AG04450 (cell line): Measurements from ENCODE around the gene CRYGN. TPM values are rescaled to one million over a fixed set of nuclear protein-coding genes. Genes with fewer than 3 reads are reported as not detected.
A peak's percentile ranks its signal among the peaks of the same experiment; 100 is the strongest.

Source experiments
- CTCF ChIA-PET: fragments of 300-600, 350-600 bp; formaldehyde crosslinking; extraction: SDS; loops from one replicate; lab custom pipeline; 2022; ENCODE audit warnings: antibody characterized with exemption, inconsistent platforms; lab: Charles Lee
- POLR2A ChIA-PET: fragments of 350-600 bp; formaldehyde crosslinking; extraction: SDS; loops from one replicate; lab custom pipeline; 2021; ENCODE audit warnings: antibody characterized with exemption, inconsistent platforms; lab: Yijun Ruan, JAX
- DNase-seq: peaks from one replicate; pipeline ENCODE4 v3.0.0-alpha.2; 2011; ENCODE audit warnings: low read depth, low spot score
- H3K27ac ChIP-seq: one replicate; pipeline ENCODE4 v1.5.1; 2012; ENCODE audit warnings: low read depth, low read length, control low read depth
- H3K27me3 ChIP-seq: one replicate; pipeline ENCODE4 v1.6.0; 2012; ENCODE audit warnings: low read length; ENCODE audit not compliant: control insufficient read depth, insufficient read depth
- H3K4me3 ChIP-seq: 2 replicates; pipeline ENCODE4 v1.5.1; 2011; ENCODE audit warnings: mild to moderate bottlenecking, low read depth, low read length, control low read depth
- H3K9me3 ChIP-seq: 2 replicates; pipeline ENCODE4 v1.5.1; 2012; ENCODE audit warnings: low read length; ENCODE audit not compliant: control insufficient read depth, insufficient read depth
- CTCF ChIP-seq: IDR thresholded peaks from 2 replicates; pipeline ENCODE4 v1.5.1; 2011; ENCODE audit warnings: low read depth, low read length, control low read depth, inconsistent platforms
- polyA plus RNA-seq: library from polyadenylated mRNA; depleted of rRNA; stranded (reverse); fragments of >200 nt; gene quantifications from 2 replicates; pipeline ENCODE4 v1.2.3, GENCODE V29; 2011

CRYGN gene
- polyA plus RNA-seq, 1 experiment = not detected

DNA sequence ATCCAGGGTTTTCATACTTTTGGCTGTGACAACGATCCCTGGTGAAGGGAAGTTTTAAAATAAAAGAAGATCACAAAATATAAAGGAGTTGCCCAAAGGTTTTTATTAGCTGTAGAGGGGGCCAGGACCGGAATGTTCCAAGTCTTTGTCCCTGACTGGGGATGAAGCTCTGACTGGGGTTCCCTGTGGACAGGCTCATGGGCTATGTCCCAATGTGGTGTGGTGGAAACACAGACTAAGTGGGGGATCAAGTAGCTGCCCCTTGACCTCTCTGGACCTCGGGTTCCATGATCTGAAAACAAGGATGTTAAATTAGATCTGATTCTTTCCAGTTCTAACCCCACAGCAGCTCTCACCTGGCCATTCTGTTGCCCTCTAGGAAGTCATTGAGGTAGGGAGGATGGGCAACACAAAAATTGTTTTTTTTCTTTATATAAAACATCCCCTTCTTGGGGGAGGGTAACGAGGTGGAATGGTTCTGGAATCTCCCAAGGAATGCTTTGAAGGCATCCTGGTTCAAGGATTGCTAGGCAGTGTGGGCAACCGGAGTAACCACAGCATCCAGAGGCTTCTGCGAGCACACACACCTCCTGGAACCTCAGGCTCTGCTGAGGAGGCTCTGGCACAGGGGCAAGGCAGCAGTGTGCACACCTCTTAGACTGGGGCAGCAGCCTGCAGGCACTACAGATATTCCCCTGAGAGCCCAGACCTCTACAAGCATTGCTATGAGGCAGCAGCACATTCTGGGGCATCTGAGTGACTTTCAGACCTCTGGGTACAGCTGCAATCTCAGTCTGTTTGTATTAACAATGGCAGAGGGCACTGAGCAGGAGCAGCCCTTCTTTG, 21.4 kb upstream of the CRYGN start:
- DNase-seq = no peak
- H3K9me3 ChIP-seq = peaks cover 17% of the 10 kb centered on the region
- POLR2A ChIA-PET = interaction anchor here (1.6 kb wide), 1 partner anchor 97 kb away, joined by 5 read pairs; no protein-coding TSS in a partner anchor
- no peak for TF ChIP-seq CTCF
- H3K4me3 ChIP-seq = no peak overlapping the region
- no peak overlapping the region for H3K27ac ChIP-seq
- H3K27me3 ChIP-seq = no peaks in the 10 kb centered on the region
- CTCF ChIA-PET = interaction anchor here (0.9 to 3.7 kb wide), 8 partner anchors 12 to 298 kb away, joined by 3 to 31 read pairs (median 3); no protein-coding TSS in a partner anchor

DNA sequence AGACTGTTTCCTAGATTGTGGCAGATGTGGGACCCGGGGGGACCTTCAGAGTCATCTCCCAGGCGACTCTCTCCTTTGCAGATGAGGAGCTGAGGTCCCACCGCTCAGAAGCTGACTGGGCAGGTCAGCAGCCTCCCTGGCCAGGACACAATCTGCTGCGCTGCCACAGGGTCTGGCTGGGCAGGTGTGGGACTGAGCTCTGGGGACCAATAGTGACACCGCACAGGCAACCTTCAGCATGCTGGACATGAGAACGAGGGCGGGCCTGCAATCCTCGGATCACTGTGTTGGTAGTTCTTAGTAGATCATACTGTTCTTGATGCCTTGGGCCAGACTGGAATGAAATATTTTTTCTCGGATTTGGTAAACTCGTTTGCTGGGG, 20.5 kb upstream of the CRYGN start:
- peak overlapping the region; percentile 86 for H3K27ac ChIP-seq
- H3K4me3 ChIP-seq = peak overlapping the region; percentile 39; the same call in 1 of the 2 replicates
- peaks cover 14% of the 10 kb centered on the region for H3K9me3 ChIP-seq
- no peaks in the 10 kb centered on the region for H3K27me3 ChIP-seq
- POLR2A ChIA-PET = interaction anchor here (0.7 to 1.6 kb wide), 8 partner anchors 12 to 140 kb away, joined by 3 to 13 read pairs (median 4); partner anchors contain the start of gene RHEB
- CTCF ChIA-PET = interaction anchor here (0.9 to 3.7 kb wide), 8 partner anchors 11 to 299 kb away, joined by 3 to 31 read pairs (median 3); no protein-coding TSS in a partner anchor
- DNase-seq = no peak
- no peak for TF ChIP-seq CTCF

DNA sequence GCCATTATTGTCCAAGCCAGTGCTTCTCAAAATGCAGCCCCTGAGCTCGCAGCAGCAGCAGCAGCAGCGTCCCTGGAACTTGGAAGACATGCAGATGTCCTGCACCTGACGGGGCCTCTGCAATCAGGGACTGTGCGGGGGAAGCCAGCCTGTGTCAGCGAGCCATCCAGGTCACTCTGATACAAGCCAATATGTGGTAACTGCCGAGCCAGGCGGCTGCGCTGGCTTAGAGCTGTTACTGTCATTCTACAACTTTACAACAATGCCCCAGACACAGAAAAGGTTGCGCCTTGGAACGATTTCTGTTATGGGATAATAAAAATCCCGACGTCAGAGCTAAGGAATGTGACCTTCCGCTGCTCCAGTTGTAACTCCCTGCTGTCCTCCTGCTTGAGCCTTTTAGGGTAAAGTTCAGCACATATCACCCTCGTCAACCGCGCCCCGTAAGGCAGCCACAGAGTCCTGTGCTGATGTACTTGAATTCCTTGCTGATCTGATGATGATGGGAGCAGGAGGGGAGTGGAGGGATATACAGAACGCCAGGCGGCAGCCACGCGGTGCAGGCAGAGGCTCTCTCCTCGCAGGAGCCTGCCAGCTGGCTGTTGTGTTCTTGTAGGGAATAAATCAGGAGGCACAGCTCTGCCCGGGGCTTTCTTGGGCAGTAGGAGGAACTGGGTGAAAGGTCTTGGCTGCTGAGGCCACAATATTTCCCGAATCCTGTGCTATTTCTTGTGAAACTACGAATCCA, 20.0 kb upstream of the CRYGN start:
- ChIA-PET CTCF (interaction anchor here (0.9 to 3.7 kb wide), 8 partner anchors 10 to 300 kb away, joined by 3 to 31 read pairs (median 3); no protein-coding TSS in a partner anchor), POLR2A (interaction anchor here (0.7 to 1.6 kb wide), 11 partner anchors 11 to 295 kb away, joined by 3 to 13 read pairs (median 3); partner anchors contain the start of gene RHEB)
- H3K4me3 ChIP-seq = peak overlapping the region; percentile 39
- peaks cover 14% of the 10 kb centered on the region for H3K9me3 ChIP-seq
- H3K27ac ChIP-seq = peak overlapping the region; percentile 86
- DNase-seq = peak; percentile 72
- no peaks in the 10 kb centered on the region for H3K27me3 ChIP-seq
- peak; percentile 53 for TF ChIP-seq CTCF

DNA sequence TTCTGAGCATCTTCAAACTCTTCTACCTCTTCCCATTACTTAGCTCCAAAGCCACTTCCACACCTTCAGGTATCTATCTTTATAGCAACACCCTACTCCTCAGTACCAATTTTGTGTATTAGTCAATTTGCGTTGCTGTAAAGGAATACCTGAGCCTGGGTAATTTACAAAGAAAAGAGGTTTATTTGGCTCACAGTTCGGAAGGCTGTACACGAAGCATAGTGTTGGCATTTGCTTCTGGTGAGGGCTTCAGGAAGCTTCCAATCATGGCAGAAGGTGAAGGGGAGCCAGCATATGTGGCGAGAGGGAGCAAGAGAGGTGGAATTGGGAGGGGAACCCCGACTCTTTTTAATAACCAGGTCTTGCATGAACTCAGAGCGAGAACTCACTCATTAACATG, 17.6 kb upstream of the CRYGN start:
- ChIA-PET CTCF (interaction anchor here (1.1 kb wide), 2 partner anchors 8 to 89 kb away, joined by 4 read pairs; no protein-coding TSS in a partner anchor), POLR2A (no interaction called here)
- H3K27me3 ChIP-seq = no peaks in the 10 kb centered on the region
- H3K4me3 ChIP-seq = no peak overlapping the region
- H3K27ac ChIP-seq = no peak overlapping the region
- no peak for DNase-seq
- H3K9me3 ChIP-seq = peaks cover 6% of the 10 kb centered on the region
- no peak for TF ChIP-seq CTCF
